ENCODE measurements around the gene TSR3.

Gene TSR3

GRCh38 chr16:1351582-1352362 lies at the start of gene TSR3, which contains the start of gene GNPTG:
TSR3 (minus strand) TSS chr16:1351878; CDS start chr16:1351804, 74 bp downstream.
GNPTG (plus strand) TSS chr16:1351931; CDS start chr16:1351966, 35 bp downstream.
- peak; percentile 91 for DNase-seq

- DNase-seq = no peak
Observed at GRCh38 chr16:1401061-1401757, 49.5 kb upstream of the TSR3 start.

- no peak for DNase-seq
Observed at GRCh38 chr16:1398826-1399581, 47.3 kb upstream of the TSR3 start.

GRCh38 chr16:1398351-1398750 lies 46.7 kb upstream of the TSR3 start:
- DNase-seq = no peak

- DNase-seq = no peak
Observed at GRCh38 chr16:1397779-1398178, 46.1 kb upstream of the TSR3 start.

- DNase-seq = no peak
Observed at GRCh38 chr16:1395444-1396031, 43.9 kb upstream of the TSR3 start.

GRCh38 chr16:1394367-1394951 lies 42.8 kb upstream of the TSR3 start:
- no peak for DNase-seq

GRCh38 chr16:1393613-1394176 lies 42.0 kb upstream of the TSR3 start:
- DNase-seq = no peak

- no peak for DNase-seq
Observed at GRCh38 chr16:1392826-1393225, 41.1 kb upstream of the TSR3 start.

- DNase-seq = no peak
Observed at GRCh38 chr16:1390239-1390779, 38.6 kb upstream of the TSR3 start.

GRCh38 chr16:1389762-1390161 lies 38.1 kb upstream of the TSR3 start:
- no peak for DNase-seq

- no peak for DNase-seq
Observed at GRCh38 chr16:1387331-1387730, 35.7 kb upstream of the TSR3 start.

- no peak for DNase-seq
Observed at GRCh38 chr16:1385232-1385631, 33.6 kb upstream of the TSR3 start.

- DNase-seq = no peak
Observed at GRCh38 chr16:1383556-1383955, 31.9 kb upstream of the TSR3 start.

GRCh38 chr16:1381612-1382406 lies 30.1 kb upstream of the TSR3 start:
- no peak for DNase-seq

GRCh38 chr16:1380195-1380594 lies 28.5 kb upstream of the TSR3 start:
- no peak for DNase-seq

- peak; percentile 77 for DNase-seq
Observed at GRCh38 chr16:1379304-1380076, 27.8 kb upstream of the TSR3 start.

- peak; percentile 79 for DNase-seq
Observed at GRCh38 chr16:1378804-1379303, 27.2 kb upstream of the TSR3 start.

- no peak for DNase-seq
Observed at GRCh38 chr16:1378087-1378803, 26.6 kb upstream of the TSR3 start.

All from activated CD4-positive, CD25-positive, alpha-beta regulatory T cell treated with anti-CD3 and anti-CD28 coated beads, Interleukin-2, amount 50 U/mL, for 72 hours (primary cell).